HEK293T (cell line): ENCODE data around the gene ZMIZ2.
"Not testable (repeated sequence)": the region's sequence is repeated elsewhere in the genome, so short reads cannot be mapped to it uniquely, and the experiment has no call there.

Experiments
- CTCF ChIA-PET: fragments of 350-600 bp; formaldehyde crosslinking; extraction: SDS; loops from one replicate; lab custom pipeline; 2021; ENCODE audit warnings: antibody characterized with exemption, inconsistent platforms; lab: Yijun Ruan, JAX
- POLR2A ChIA-PET: fragments of 350-600 bp; formaldehyde crosslinking; extraction: SDS; loops from one replicate; lab custom pipeline; 2020; ENCODE audit warnings: antibody characterized with exemption, inconsistent platforms; lab: Yijun Ruan, JAX
- DNase-seq: peaks from one replicate; pipeline ENCODE4 v3.0.0; 2012; ENCODE audit warnings: mixed read lengths; ENCODE audit errors: extremely low spot score
- ARNT ChIP-seq: fragments of 450-650 bp; IDR thresholded peaks from 2 replicates; pipeline ENCODE4 v1.6.1; 2017; ENCODE audit warnings: mild to moderate bottlenecking
- BHLHE40 ChIP-seq: fragments of 450-650 bp; IDR thresholded peaks from 2 replicates; pipeline ENCODE4 v1.6.1; 2016; ENCODE audit warnings: mild to moderate bottlenecking, moderate library complexity, borderline replicate concordance
- CTBP1 ChIP-seq: fragments of 450-650 bp; IDR thresholded peaks from 2 replicates; pipeline ENCODE4 v1.6.1; 2016; ENCODE audit warnings: borderline replicate concordance
- ELF4 ChIP-seq: fragments of 450-650 bp; IDR thresholded peaks from 2 replicates; pipeline ENCODE4 v1.6.1; 2017; ENCODE audit warnings: antibody characterized with exemption
- FOXA1 ChIP-seq: fragments of 450-650 bp; IDR thresholded peaks from 2 replicates; pipeline ENCODE4 v1.6.1; 2016; ENCODE audit warnings: mild to moderate bottlenecking
- FOXK2 ChIP-seq: fragments of 450-650 bp; IDR thresholded peaks from 2 replicates; pipeline ENCODE4 v1.6.1; 2016; ENCODE audit warnings: mild to moderate bottlenecking
- FOXM1 ChIP-seq: fragments of 450-650 bp; IDR thresholded peaks from 2 replicates; pipeline ENCODE4 v1.6.1; 2017; ENCODE audit warnings: mild to moderate bottlenecking, borderline replicate concordance
- HDGF ChIP-seq: fragments of 450-650 bp; IDR thresholded peaks from 2 replicates; pipeline ENCODE4 v1.6.1; 2017; ENCODE audit warnings: antibody characterized with exemption, borderline replicate concordance
- L3MBTL2 ChIP-seq: fragments of 450-650 bp; conservative IDR thresholded peaks from 2 replicates; pipeline ENCODE4 v1.6.1; 2016; ENCODE audit warnings: mild to moderate bottlenecking
- LEF1 ChIP-seq: fragments of 450-650 bp; IDR thresholded peaks from 2 replicates; pipeline ENCODE4 v1.6.1; 2017; ENCODE audit warnings: mild to moderate bottlenecking, borderline replicate concordance
- NFRKB ChIP-seq: fragments of 450-650 bp; IDR thresholded peaks from 2 replicates; pipeline ENCODE4 v1.6.1; 2016; ENCODE audit warnings: mild to moderate bottlenecking, moderate library complexity
- PKNOX1 ChIP-seq: fragments of 450-650 bp; IDR thresholded peaks from 2 replicates; pipeline ENCODE4 v1.6.1; 2016
- SP1 ChIP-seq: fragments of 450-650 bp; IDR thresholded peaks from 2 replicates; pipeline ENCODE4 v1.6.1; 2017
- SUZ12 ChIP-seq: fragments of 450-650 bp; IDR thresholded peaks from 2 replicates; pipeline ENCODE4 v1.6.1; 2016; ENCODE audit warnings: mild to moderate bottlenecking
- TARDBP ChIP-seq: fragments of 450-650 bp; IDR thresholded peaks from 2 replicates; pipeline ENCODE4 v1.6.1; 2016
- ZNF384 ChIP-seq: fragments of 450-650 bp; IDR thresholded peaks from 2 replicates; pipeline ENCODE4 v1.6.1; 2016

The ZMIZ2 gene

GRCh38 chr7:44769776-44770294 is 21.2 kb downstream of the ZMIZ2 start:
- TF ChIP-seq PKNOX1: no peak
- TF ChIP-seq ZNF384: no peak
- TF ChIP-seq SUZ12: no peak
- no peak for TF ChIP-seq TARDBP
- TF ChIP-seq LEF1: no peak
- no peak for TF ChIP-seq HDGF
- no peak for TF ChIP-seq NFRKB
- no peak for TF ChIP-seq BHLHE40
- TF ChIP-seq CTBP1: no peak
- TF ChIP-seq FOXM1: no peak
- no peak for TF ChIP-seq ELF4
- no peak for TF ChIP-seq ARNT
- DNase-seq: no peak
- CTCF ChIA-PET: no interaction called here
- POLR2A ChIA-PET: interaction anchor here (1.1 kb wide), 1 partner anchor 78 kb away, joined by 3 read pairs; the partner anchor contains the start of gene H2AZ2

GRCh38 chr7:44771358-44771757 is 22.7 kb downstream of the ZMIZ2 start:
- POLR2A ChIA-PET: interaction anchor here (0.6 to 1.1 kb wide), 2 partner anchors 77 to 139 kb away, joined by 3 read pairs; partner anchors contain the start of gene H2AZ2
- no peak for TF ChIP-seq BHLHE40
- TF ChIP-seq FOXM1: no peak
- TF ChIP-seq NFRKB: no peak
- no peak for TF ChIP-seq TARDBP
- TF ChIP-seq ARNT: no peak
- DNase-seq: no peak
- CTCF ChIA-PET: no interaction called here

- POLR2A ChIA-PET: no interaction called here
- CTCF ChIA-PET: interaction anchor here (0.6 kb wide), 1 partner anchor 13 kb away, joined by 3 read pairs; no protein-coding TSS in a partner anchor
- DNase-seq: no peak
- no peak for TF ChIP-seq PKNOX1
- no peak for TF ChIP-seq L3MBTL2
- TF ChIP-seq FOXK2: no peak
- TF ChIP-seq FOXA1: no peak
- TF ChIP-seq ARNT: no peak
- no peak for TF ChIP-seq HDGF
Observed at GRCh38 chr7:44772440-44772839, 23.8 kb downstream of the ZMIZ2 start.

GRCh38 chr7:44772867-44773266 is 24.2 kb downstream of the ZMIZ2 start:
- DNase-seq: no peak
- POLR2A ChIA-PET: no interaction called here

GRCh38 chr7:44774486-44774885 is 25.8 kb downstream of the ZMIZ2 start:
- DNase-seq: not testable (repeated sequence)
- ChIA-PET POLR2A (interaction anchor here (0.8 kb wide), 1 partner anchor 74 kb away, joined by 4 read pairs; the partner anchor contains the start of gene H2AZ2), CTCF (interaction anchor here (0.6 kb wide), 1 partner anchor 166 kb away, joined by 3 read pairs; no protein-coding TSS in a partner anchor)

More at GRCh38 chr7:44772867-44773266, 24.2 kb downstream of the ZMIZ2 start:
- CTCF ChIA-PET: no interaction called here
- TF ChIP-seq L3MBTL2 (no peak), FOXK2 (no peak), HDGF (no peak)

- no peak for DNase-seq
- TF ChIP-seq LEF1 (no peak), ZNF384 (no peak), FOXK2 (no peak), FOXA1 (no peak), SUZ12 (no peak), NFRKB (no peak), HDGF (no peak), TARDBP (no peak), BHLHE40 (no peak), ELF4 (no peak), FOXM1 (no peak)
- ChIA-PET CTCF (no interaction called here), POLR2A (no interaction called here)
Observed at GRCh38 chr7:44775383-44776107, 26.9 kb downstream of the ZMIZ2 start.

GRCh38 chr7:44776211-44776610 is 27.6 kb downstream of the ZMIZ2 start:
- ChIA-PET CTCF (no interaction called here), POLR2A (no interaction called here)
- no peak for DNase-seq
- TF ChIP-seq CTBP1: no peak
- TF ChIP-seq HDGF: no peak

GRCh38 chr7:44782460-44782859 is 33.8 kb downstream of the ZMIZ2 start:
- ChIA-PET CTCF (no interaction called here), POLR2A (no interaction called here)
- no peak for DNase-seq
- TF ChIP-seq SUZ12 (no peak), ZNF384 (no peak), NFRKB (no peak), FOXK2 (no peak), LEF1 (no peak), ELF4 (no peak), CTBP1 (no peak), PKNOX1 (no peak), SP1 (no peak), FOXM1 (no peak), ARNT (no peak), L3MBTL2 (no peak)
